GM12878 (cell line): Measurements from ENCODE around the gene B4GALT5. TPM values are rescaled to one million over a fixed set of nuclear protein-coding genes. Genes with fewer than 3 reads are reported as not detected.

Experiments
- ASH2L ChIP-seq: fragments of 300-600, 200-600 bp; sonication (generic); IDR thresholded peaks from 2 replicates; pipeline ENCODE4 v1.6.1; 2017; ENCODE audit warnings: low read depth, mild to moderate bottlenecking, borderline replicate concordance
- CHD4 ChIP-seq: fragments of 200-600 bp; sonication (generic); IDR thresholded peaks from 2 replicates; pipeline ENCODE4 v1.6.1; 2016; ENCODE audit warnings: mild to moderate bottlenecking
- DPF2 ChIP-seq: fragments of 450-650 bp; IDR thresholded peaks from 2 replicates; pipeline ENCODE4 v1.6.1; 2017; ENCODE audit warnings: mild to moderate bottlenecking
- IRF3 ChIP-seq: fragments of 450-650 bp; IDR thresholded peaks from 2 replicates; pipeline ENCODE4 v1.6.1; 2014; ENCODE audit warnings: mild to moderate bottlenecking
- KLF5 ChIP-seq: fragments of 450-650 bp; IDR thresholded peaks from 2 replicates; pipeline ENCODE4 v1.6.1; 2014; ENCODE audit warnings: mild to moderate bottlenecking; ENCODE audit not compliant: partially characterized antibody
- NFYB ChIP-seq: IDR thresholded peaks from 2 replicates; pipeline ENCODE4 v1.6.1; 2011; ENCODE audit warnings: low read depth, mild to moderate bottlenecking, low read length, improper control_type of control experiment, moderate library complexity; ENCODE audit not compliant: insufficient read depth
- NR2C1 ChIP-seq: fragments of 450-650 bp; IDR thresholded peaks from 2 replicates; pipeline ENCODE4 v1.6.1; 2017; ENCODE audit warnings: antibody characterized with exemption, mild to moderate bottlenecking, moderate library complexity
- PAX8 ChIP-seq: fragments of 450-650 bp; IDR thresholded peaks from 2 replicates; pipeline ENCODE4 v1.6.1; 2017; ENCODE audit warnings: mild to moderate bottlenecking, moderate library complexity
- PML ChIP-seq: IDR thresholded peaks from 2 replicates; pipeline ENCODE4 v1.6.1; 2012; ENCODE audit warnings: low read length, inconsistent platforms
- RELA ChIP-seq: fragments of 450-650 bp; IDR thresholded peaks from 2 replicates; pipeline ENCODE4 v1.8.0; 2014; ENCODE audit warnings: borderline replicate concordance; ENCODE audit not compliant: partially characterized antibody
- SIN3A ChIP-seq: IDR thresholded peaks from 2 replicates; pipeline ENCODE4 v1.6.1; 2012; ENCODE audit warnings: low read depth, low read length, improper control_type of control experiment
- SREBF2 ChIP-seq: IDR thresholded peaks from 2 replicates; pipeline ENCODE4 v1.6.1; 2012; ENCODE audit warnings: mild to moderate bottlenecking, low read length
- SRF ChIP-seq, 2 experiments: IDR thresholded peaks; 2 replicates each; pipeline ENCODE4 v1.6.1; 2011; ENCODE audit warnings: low read depth in 2 of 2, low read length in 2 of 2, mild to moderate bottlenecking in 1 of 2, moderate library complexity in 1 of 2
- TARDBP ChIP-seq: IDR thresholded peaks from 2 replicates; pipeline ENCODE4 v1.6.1; 2016; ENCODE audit warnings: borderline replicate concordance
- TCF3 ChIP-seq: IDR thresholded peaks from 2 replicates; pipeline ENCODE4 v1.6.1; 2012; ENCODE audit warnings: low read depth, mild to moderate bottlenecking, low read length, borderline replicate concordance; ENCODE audit not compliant: insufficient read depth
- WRNIP1 ChIP-seq: IDR thresholded peaks from 2 replicates; pipeline ENCODE4 v1.6.1; 2011; ENCODE audit warnings: low read depth, low read length, improper control_type of control experiment, borderline replicate concordance
- ZNF207 ChIP-seq: fragments of 450-650 bp; IDR thresholded peaks from 2 replicates; pipeline ENCODE4 v1.6.1; 2014; ENCODE audit warnings: antibody characterized with exemption, mild to moderate bottlenecking, borderline replicate concordance
- ZNF592 ChIP-seq: fragments of 450-650 bp; IDR thresholded peaks from 2 replicates; pipeline ENCODE4 v1.6.1; 2017; ENCODE audit warnings: mild to moderate bottlenecking, moderate library complexity
- ZSCAN29 ChIP-seq: fragments of 450-650 bp; IDR thresholded peaks from 2 replicates; pipeline ENCODE4 v1.6.1; 2017; ENCODE audit warnings: mild to moderate bottlenecking, moderate library complexity
- polyA plus RNA-seq, 11 experiments: library from polyadenylated mRNA; depleted of rRNA in 4 of 11; unstranded in 6 of 11; stranded (reverse) in 5 of 11; fragments of >200 nt; fragmentation: Nextera tagmentation in 4 of 11; fragmentation: Illumina TruSeq in 1 of 11; extraction: Ambion mirVana in 4 of 11; extraction: Trizol in 1 of 11; gene quantifications; 1 replicate in 1 of 11; 2 replicates in 10 of 11; pipeline versions ENCODE4 v1.2.1 to v1.2.3, GENCODE V29; 2011 to 2016; ENCODE audit warnings: inconsistent platforms in 2 of 11, missing spikeins in 2 of 11, low read depth in 1 of 11
- total RNA-seq, 4 experiments: library from RNA; depleted of rRNA in 3 of 4; stranded (reverse); fragments of >200 nt in 3 of 4; fragmentation: Illumina TruSeq in 1 of 4; extraction: Trizol in 1 of 4; gene quantifications; 2 replicates each; pipeline versions ENCODE4 v1.2.1 to v1.2.3, GENCODE V29; 2013 to 2021
- TF ChIP-seq, protein P1 (sequence below): IDR thresholded peaks from 2 replicates; pipeline ENCODE4 v1.6.1; 2011; ENCODE audit warnings: low read depth, low read length, improper control_type of control experiment, borderline replicate concordance
- TF ChIP-seq, protein P2 (sequence below): fragments of 450-650 bp; formaldehyde crosslinking; IDR thresholded peaks from 2 replicates; pipeline ENCODE4 v1.4.0; 2020; ENCODE audit warnings: mild to moderate bottlenecking, moderate library complexity

The B4GALT5 gene
- total and polyA plus RNA-seq, 10 of the 15 experiments (the other 5 are each of a cell fraction or from before 2014, with no cell fraction given): 2.0 to 55.5 (median 20.2) TPM

GRCh38 chr20:49669601-49670189 is 44.0 kb downstream of the B4GALT5 start (continued):
- TF ChIP-seq TARDBP (no peak), PML (peak; percentile 70; the same call in 1 of the 2 replicates), DPF2 (peak; percentile 92), SREBF2 (no peak), ZNF207 (0 out of 2 replicates have a peak, but pooled peaks have one; percentile 50), RELA (no peak), ZNF592 (0 out of 2 replicates have a peak, but pooled peaks have one; percentile 39), CHD4 (no peak), IRF3 (no peak), ASH2L (peak; percentile 94; the same call in 1 of the 2 replicates), NFYB (no peak), WRNIP1 (no peak), KLF5 (peak; percentile 20), PAX8 (no peak), TCF3 (no peak), ZSCAN29 (no peak), SRF (IDR thresholded peaks at IDR 0.05; ENCODE audit: low read depth in 2 of 2, low read length in 2 of 2) (no peak), SIN3A (no peak), NR2C1 (no peak)
- TF ChIP-seq, protein P1, sequence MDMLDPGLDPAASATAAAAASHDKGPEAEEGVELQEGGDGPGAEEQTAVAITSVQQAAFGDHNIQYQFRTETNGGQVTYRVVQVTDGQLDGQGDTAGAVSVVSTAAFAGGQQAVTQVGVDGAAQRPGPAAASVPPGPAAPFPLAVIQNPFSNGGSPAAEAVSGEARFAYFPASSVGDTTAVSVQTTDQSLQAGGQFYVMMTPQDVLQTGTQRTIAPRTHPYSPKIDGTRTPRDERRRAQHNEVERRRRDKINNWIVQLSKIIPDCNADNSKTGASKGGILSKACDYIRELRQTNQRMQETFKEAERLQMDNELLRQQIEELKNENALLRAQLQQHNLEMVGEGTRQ: no peak
- TF ChIP-seq, protein P2, sequence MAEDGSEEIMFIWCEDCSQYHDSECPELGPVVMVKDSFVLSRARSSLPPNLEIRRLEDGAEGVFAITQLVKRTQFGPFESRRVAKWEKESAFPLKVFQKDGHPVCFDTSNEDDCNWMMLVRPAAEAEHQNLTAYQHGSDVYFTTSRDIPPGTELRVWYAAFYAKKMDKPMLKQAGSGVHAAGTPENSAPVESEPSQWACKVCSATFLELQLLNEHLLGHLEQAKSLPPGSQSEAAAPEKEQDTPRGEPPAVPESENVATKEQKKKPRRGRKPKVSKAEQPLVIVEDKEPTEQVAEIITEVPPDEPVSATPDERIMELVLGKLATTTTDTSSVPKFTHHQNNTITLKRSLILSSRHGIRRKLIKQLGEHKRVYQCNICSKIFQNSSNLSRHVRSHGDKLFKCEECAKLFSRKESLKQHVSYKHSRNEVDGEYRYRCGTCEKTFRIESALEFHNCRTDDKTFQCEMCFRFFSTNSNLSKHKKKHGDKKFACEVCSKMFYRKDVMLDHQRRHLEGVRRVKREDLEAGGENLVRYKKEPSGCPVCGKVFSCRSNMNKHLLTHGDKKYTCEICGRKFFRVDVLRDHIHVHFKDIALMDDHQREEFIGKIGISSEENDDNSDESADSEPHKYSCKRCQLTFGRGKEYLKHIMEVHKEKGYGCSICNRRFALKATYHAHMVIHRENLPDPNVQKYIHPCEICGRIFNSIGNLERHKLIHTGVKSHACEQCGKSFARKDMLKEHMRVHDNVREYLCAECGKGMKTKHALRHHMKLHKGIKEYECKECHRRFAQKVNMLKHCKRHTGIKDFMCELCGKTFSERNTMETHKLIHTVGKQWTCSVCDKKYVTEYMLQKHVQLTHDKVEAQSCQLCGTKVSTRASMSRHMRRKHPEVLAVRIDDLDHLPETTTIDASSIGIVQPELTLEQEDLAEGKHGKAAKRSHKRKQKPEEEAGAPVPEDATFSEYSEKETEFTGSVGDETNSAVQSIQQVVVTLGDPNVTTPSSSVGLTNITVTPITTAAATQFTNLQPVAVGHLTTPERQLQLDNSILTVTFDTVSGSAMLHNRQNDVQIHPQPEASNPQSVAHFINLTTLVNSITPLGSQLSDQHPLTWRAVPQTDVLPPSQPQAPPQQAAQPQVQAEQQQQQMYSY (CRISPR knock-in tag): no peak
